ENCODE data around the gene DNAJC18.

Gene DNAJC18

DNA sequence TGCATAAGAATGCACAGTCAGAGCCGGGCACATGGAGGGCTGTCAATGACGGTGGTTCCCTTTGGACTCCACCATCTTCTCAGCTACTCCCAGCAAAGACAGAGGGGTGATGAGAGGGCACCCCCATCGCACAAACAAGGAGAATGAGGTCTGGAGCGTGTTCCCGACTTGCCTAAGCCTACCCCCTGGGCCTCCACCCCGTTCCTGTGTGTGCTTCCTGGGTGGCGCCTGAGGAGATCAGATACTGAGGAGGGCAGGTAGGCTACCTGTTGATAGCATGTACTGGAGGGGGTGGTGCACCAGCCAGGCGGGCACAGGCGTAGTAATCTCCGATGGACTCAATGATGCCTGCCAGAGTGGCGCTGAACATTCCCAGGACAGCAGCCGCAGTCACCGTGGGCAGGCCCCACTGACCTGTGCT, 60.4 kb downstream of the DNAJC18 start:
- DNase-seq (ENCODE audit: extremely low spot score) = no peak
- no peak for TF ChIP-seq NFRKB (IDR thresholded peaks at IDR 0.05)
- no peak for TF ChIP-seq HDGF (IDR thresholded peaks at IDR 0.05; ENCODE audit: borderline replicate concordance)
- no peak for TF ChIP-seq TARDBP (IDR thresholded peaks at IDR 0.05)
- TF ChIP-seq, protein P1, sequence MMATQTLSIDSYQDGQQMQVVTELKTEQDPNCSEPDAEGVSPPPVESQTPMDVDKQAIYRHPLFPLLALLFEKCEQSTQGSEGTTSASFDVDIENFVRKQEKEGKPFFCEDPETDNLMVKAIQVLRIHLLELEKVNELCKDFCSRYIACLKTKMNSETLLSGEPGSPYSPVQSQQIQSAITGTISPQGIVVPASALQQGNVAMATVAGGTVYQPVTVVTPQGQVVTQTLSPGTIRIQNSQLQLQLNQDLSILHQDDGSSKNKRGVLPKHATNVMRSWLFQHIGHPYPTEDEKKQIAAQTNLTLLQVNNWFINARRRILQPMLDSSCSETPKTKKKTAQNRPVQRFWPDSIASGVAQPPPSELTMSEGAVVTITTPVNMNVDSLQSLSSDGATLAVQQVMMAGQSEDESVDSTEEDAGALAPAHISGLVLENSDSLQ (IDR thresholded peaks at IDR 0.05) = no peak
- no peak for TF ChIP-seq ZNF384 (IDR thresholded peaks at IDR 0.05)
- TF ChIP-seq FOXK2 (IDR thresholded peaks at IDR 0.05) = no peak
- TF ChIP-seq FOXM1 (IDR thresholded peaks at IDR 0.05; ENCODE audit: borderline replicate concordance) = no peak
- no peak for TF ChIP-seq SUZ12 (IDR thresholded peaks at IDR 0.05)
- TF ChIP-seq L3MBTL2 (conservative IDR thresholded peaks at IDR 0.05) = no peak
- TF ChIP-seq FOXA1 (IDR thresholded peaks at IDR 0.05) = no peak
- no peak for TF ChIP-seq BHLHE40 (IDR thresholded peaks at IDR 0.05; ENCODE audit: borderline replicate concordance)
- no peak for TF ChIP-seq LEF1 (IDR thresholded peaks at IDR 0.05; ENCODE audit: borderline replicate concordance)
- TF ChIP-seq SP1 (IDR thresholded peaks at IDR 0.05) = no peak
- ChIA-PET CTCF (no interaction called here), POLR2A (no interaction called here)

DNA sequence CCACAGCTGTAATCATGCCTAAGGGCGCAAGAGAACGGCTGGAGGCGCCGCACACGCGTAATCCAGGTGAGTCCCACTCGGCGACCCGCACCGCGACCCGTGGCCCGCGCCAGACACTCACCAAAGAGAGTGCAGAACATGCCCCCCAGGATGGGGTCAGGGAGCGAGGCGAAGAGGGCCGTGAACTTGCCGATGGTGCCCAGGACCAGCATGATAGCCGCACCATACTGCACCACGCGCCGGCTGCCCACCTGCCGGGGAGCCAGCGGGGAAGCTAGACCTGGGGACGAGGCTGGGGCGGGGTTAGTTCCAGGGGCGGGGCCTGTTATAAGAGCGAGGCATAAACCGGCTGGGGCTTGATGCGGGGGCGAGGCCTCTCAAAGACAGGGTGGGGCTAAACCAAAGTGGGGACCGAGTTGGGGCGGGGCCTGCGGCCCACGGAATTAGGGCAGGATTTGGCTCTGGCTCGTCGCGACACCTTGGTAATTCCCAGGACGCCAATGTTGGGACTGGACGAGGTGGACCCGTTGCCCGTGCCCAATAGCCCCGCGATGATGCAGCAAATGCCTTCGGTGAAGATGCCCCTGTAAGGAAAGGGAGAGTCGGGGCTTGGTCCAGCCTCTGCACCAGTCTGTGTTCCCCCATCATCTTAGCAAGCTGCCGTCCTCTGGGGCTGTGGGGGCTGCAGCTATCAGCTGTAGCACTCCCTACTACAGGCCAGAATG, 61.1 kb downstream of the DNAJC18 start:
- ChIA-PET POLR2A (no interaction called here), CTCF (no interaction called here)
- TF ChIP-seq, protein P1 (IDR thresholded peaks at IDR 0.05) = no peak
- TF ChIP-seq NFRKB (IDR thresholded peaks at IDR 0.05) = no peak
- TF ChIP-seq CTBP1 (IDR thresholded peaks at IDR 0.05; ENCODE audit: borderline replicate concordance) = no peak
- no peak for DNase-seq (ENCODE audit: extremely low spot score)

DNA sequence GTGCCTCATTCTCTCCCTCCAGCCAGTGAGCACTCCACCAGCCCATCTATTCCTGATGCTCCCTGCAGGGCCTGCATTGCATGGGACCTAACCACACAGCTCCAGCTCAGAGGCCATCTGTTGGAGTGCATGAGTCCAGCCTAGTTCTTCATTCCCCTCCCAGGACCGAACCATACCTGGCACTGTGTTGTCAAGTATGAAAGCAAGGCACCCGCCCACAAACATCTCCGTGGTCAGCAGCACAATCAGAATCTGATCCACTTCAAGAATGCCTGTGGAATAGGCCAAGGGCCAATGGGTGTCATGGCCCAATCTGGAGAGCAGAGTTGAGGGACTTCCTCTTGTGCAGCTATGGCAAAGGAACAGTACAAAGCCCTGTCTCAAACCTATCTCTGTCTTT, 62.1 kb downstream of the DNAJC18 start:
- TF ChIP-seq HDGF (IDR thresholded peaks at IDR 0.05; ENCODE audit: borderline replicate concordance) = no peak
- no peak for TF ChIP-seq SUZ12 (IDR thresholded peaks at IDR 0.05)
- TF ChIP-seq TARDBP (IDR thresholded peaks at IDR 0.05) = no peak
- TF ChIP-seq BHLHE40 (IDR thresholded peaks at IDR 0.05; ENCODE audit: borderline replicate concordance) = no peak
- no peak for TF ChIP-seq FOXA1 (IDR thresholded peaks at IDR 0.05)
- TF ChIP-seq CTBP1 (IDR thresholded peaks at IDR 0.05; ENCODE audit: borderline replicate concordance) = no peak
- TF ChIP-seq ARNT (IDR thresholded peaks at IDR 0.05) = no peak
- TF ChIP-seq FOXM1 (IDR thresholded peaks at IDR 0.05; ENCODE audit: borderline replicate concordance) = no peak
- TF ChIP-seq, protein P1 (IDR thresholded peaks at IDR 0.05) = no peak
- TF ChIP-seq LEF1 (IDR thresholded peaks at IDR 0.05; ENCODE audit: borderline replicate concordance) = no peak
- TF ChIP-seq NFRKB (IDR thresholded peaks at IDR 0.05) = no peak
- TF ChIP-seq FOXK2 (IDR thresholded peaks at IDR 0.05) = no peak
- no peak for TF ChIP-seq ZNF384 (IDR thresholded peaks at IDR 0.05)
- TF ChIP-seq SP1 (IDR thresholded peaks at IDR 0.05) = no peak
- no peak for TF ChIP-seq L3MBTL2 (conservative IDR thresholded peaks at IDR 0.05)
- TF ChIP-seq ELF4 (IDR thresholded peaks at IDR 0.05) = no peak
- DNase-seq (ENCODE audit: extremely low spot score) = no peak
- ChIA-PET CTCF (no interaction called here), POLR2A (interaction anchor here (1.4 kb wide), 1 partner anchor 36 kb away, joined by 5 read pairs; the partner anchor contains the start of gene PAIP2)

DNA sequence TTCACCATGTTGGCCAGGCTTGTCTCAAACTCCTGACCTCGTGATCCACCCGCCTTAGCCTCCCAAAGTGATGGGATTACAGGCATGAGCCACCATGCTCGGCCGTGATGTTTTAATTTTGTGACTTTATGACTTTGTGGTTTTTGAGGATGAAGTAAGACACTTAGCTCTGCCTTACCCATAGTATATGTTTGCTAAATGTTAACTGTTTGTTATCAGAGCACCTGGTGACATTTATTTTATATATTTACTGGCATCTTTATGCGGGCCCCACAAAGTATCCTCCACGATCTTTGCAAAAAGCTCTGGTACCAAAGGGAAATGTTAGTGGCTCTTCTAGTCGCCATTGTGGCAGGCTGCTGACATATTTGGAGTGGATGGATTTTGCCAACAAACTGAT, 63.0 kb downstream of the DNAJC18 start:
- POLR2A ChIA-PET = interaction anchor here (1.4 kb wide), 1 partner anchor 35 kb away, joined by 5 read pairs; the partner anchor contains the start of gene PAIP2
- no peak for DNase-seq (ENCODE audit: extremely low spot score)
- CTCF ChIA-PET = no interaction called here
- TF ChIP-seq HDGF (IDR thresholded peaks at IDR 0.05; ENCODE audit: borderline replicate concordance) (no peak), SUZ12 (IDR thresholded peaks at IDR 0.05) (no peak), L3MBTL2 (conservative IDR thresholded peaks at IDR 0.05) (no peak), SP1 (IDR thresholded peaks at IDR 0.05) (no peak), FOXM1 (IDR thresholded peaks at IDR 0.05; ENCODE audit: borderline replicate concordance) (no peak), CTBP1 (IDR thresholded peaks at IDR 0.05; ENCODE audit: borderline replicate concordance) (no peak), ARNT (IDR thresholded peaks at IDR 0.05) (no peak), NFRKB (IDR thresholded peaks at IDR 0.05) (no peak), LEF1 (IDR thresholded peaks at IDR 0.05; ENCODE audit: borderline replicate concordance) (no peak)
- TF ChIP-seq, protein P1 (IDR thresholded peaks at IDR 0.05) = no peak

DNA sequence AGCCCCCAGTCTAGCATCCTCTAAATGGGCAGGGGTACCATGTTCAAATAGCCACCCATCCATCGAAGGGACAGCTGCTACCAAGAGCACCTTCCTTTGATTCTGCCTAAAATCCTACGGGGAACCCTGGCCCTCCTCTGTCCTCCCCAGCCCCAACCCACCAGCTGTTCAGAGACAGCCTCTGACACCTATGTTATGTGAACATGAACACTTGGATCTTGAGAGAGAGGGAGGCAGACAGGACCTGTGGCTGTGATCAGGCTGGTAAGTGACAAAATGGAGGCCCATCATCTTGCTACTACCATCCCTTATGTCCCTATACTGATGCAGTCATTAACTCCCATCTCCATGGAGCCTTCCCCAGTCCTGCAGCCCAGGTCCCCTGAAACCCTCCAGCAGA, 64.4 kb downstream of the DNAJC18 start:
- ChIA-PET CTCF (no interaction called here), POLR2A (interaction anchor here (0.9 to 1.1 kb wide), 3 partner anchors 11 to 29 kb away, joined by 3 to 4 read pairs (median 3); partner anchors contain the start of gene SPATA24)
- no peak for DNase-seq (ENCODE audit: extremely low spot score)
- TF ChIP-seq BHLHE40 (IDR thresholded peaks at IDR 0.05; ENCODE audit: borderline replicate concordance) (no peak), LEF1 (IDR thresholded peaks at IDR 0.05; ENCODE audit: borderline replicate concordance) (no peak), ELF4 (IDR thresholded peaks at IDR 0.05) (no peak), SUZ12 (IDR thresholded peaks at IDR 0.05) (no peak), FOXK2 (IDR thresholded peaks at IDR 0.05) (no peak), CTBP1 (IDR thresholded peaks at IDR 0.05; ENCODE audit: borderline replicate concordance) (no peak), FOXA1 (IDR thresholded peaks at IDR 0.05) (no peak)
- TF ChIP-seq, protein P1 (IDR thresholded peaks at IDR 0.05) = no peak

Measured in HEK293T (cell line).